GM21367 (cell line): ENCODE data around the gene GRAMD4.
"Not testable (repeated sequence)": the region's sequence is repeated elsewhere in the genome, so short reads cannot be mapped to it uniquely, and the experiment has no call there.

Experiments
- ATAC-seq: cut with Tn5 transposase; IDR thresholded peaks from one replicate; pipeline ENCODE4 v1.9.1; 2021; ENCODE audit not compliant: unreplicated experiment

Gene GRAMD4

DNA sequence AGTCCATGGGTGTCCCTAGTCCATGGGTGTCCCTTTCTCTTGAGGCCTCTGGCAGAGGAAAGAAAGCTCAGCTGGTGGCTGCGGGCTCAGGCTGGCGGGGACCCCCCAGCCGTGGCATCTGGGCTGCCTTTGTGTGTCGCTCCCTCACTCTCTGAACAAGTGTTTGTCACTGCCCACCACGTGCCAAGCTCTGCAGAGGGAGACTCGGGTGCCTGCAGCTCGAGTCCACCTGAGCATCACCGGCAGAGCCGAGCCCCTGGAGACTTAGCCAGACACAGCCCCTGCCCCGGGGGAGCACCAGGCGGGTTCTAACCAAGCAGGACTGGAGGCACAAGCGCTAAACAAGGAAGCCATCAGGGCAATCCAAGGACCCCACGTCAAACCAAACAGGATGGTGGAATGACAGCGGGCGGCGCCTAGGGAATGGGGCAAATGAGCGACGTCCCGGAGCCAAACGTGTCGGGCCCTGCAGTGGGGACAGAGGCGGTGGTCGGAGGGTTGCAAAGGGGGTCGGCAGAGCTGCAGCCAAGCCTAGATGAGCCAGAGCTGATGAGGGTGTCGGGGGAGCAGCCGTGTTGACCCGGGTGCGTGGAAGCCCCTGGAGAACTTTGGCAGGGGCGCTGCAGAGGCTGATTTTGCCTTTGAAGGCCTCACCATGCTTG is 2.1 kb upstream of the GRAMD4 start:
- ATAC-seq = no peak

DNA sequence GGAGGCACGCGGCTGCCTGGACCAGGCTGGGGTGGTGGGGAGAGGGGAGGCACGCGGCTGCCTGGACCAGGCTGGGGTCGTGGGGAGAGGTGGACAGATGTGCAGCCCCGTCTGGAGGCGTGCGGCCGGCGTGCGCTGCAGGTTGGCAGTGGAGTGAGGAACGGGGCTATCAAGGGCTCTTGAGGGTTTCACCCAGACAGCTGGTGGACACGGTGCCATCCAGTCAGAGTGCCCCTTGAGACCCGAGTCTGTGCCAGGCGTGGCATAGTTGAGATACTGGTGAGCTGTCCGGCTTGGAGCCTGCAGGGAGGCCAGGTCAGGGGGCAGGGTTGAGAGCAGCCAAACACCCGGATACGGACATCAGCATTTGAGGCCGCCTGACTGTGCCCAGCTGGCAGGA is 1.5 kb upstream of the GRAMD4 start:
- ATAC-seq = no peak

DNA sequence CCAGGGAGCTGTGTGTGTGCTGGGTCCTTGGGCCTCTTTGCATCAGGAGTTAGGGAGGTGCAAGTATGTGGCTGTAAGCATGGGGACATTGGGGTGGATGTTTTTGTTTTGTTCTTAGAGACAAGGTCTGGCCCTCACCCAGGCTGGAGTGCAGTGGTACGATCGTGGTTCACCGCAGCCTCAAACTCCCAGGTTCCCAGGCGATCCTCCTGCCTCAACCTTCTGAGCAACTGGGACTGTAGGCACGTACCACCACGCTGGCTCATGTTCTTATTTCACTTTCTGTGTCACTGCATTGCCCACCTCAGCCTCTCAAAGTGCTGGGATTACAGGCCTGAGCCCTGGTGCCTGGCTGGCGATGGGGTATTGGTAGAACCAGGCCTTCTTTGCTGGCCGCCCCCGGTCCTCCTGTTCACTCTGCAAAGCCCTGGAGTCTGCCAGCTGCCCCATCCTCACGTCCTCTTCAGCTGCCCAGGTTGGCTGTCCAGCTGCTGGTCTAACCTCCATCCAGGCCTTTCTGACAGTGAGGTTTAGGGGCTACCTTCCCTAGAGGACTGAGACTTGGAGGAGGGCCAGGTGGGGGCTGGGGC is 851 bp upstream of the GRAMD4 start:
- ATAC-seq = no peak

DNA sequence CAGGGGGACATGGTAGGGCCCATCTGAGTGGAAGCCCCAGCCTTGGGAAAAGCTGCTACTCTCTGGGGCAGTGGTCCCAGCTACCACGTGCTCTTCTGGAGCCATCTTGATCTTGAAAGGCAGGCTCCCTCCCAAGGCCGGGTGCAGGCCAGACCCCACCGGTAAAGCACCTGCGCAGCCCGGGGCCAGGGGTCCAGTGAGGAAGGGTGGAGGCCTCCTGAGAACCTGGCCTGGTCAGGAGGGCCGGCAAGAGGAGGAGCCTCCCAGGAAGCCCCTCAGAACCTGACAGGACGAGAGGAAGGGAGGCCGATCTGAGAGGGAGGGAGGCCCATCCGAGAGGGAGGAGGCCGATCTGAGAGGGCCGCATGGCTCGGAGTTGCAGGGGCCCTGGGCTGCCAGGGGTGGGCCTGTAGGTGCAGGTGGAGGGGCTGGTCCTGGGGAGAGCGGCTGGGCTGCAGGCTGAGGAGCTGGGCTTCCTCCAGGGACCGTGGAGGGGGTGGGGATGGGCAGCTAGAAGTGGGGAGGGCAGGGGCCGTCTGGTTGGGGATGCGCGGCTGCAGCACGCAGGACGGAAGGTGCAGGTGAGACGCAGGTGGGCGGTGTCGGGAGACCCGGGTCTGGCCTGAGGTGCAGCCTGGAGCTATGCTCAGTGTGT is 529 bp downstream of the GRAMD4 start:
- no peak for ATAC-seq

DNA sequence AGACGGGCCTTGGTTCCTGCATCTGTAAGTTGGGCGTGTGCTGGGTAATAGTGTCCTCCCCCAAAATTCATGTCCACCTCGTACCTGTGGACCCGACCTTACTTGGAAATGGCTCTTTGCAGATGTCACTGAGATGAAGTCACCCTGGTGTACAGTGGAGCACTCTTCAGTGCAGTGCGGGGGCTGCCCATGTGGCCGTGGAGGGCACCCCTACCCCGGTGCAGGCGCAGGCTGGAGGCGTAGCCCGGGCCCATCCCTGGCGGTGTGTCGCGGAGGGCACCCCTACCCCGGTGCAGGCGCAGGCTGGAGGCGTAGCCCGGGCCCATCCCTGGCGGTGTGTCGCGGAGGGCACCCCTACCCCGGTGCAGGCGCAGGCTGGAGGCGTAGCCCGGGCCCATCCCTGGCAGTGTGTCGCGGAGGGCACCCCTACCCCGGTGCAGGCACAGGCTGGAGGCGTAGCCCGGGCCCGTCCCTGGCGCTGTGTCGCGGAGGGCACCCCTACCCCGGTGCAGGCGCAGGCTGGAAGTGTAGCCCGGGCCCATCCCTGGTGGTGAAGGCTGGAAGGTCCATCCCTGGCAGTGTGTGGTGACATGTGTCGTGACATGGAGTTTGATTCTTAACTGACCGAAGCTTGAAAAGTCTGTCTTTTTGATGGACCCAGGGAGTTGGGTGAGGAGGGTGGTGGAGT is 1.2 kb downstream of the GRAMD4 start:
- ATAC-seq = not testable (repeated sequence)

DNA sequence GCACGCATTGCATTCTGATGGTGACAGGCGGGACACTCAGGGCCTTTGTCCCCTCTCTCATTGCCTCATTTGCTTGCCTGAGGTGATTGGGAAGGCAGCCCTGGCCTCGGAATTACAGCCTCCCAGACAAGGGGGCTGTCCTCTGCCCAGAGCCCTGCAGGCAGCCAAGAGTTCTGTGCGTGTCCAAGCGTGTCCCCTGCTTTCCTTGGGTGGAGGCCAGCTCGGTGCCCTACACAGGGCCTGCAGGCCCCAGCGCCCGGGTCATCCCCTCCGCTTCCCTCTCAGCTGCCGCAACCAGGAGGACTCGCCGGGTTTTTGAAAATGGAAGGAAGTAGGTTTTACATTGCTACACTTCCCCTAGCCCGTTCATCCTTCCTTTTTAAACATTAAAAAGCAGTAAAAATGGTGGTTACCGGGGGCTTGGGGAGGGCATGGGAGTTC is 1.9 kb downstream of the GRAMD4 start:
- ATAC-seq = no peak

DNA sequence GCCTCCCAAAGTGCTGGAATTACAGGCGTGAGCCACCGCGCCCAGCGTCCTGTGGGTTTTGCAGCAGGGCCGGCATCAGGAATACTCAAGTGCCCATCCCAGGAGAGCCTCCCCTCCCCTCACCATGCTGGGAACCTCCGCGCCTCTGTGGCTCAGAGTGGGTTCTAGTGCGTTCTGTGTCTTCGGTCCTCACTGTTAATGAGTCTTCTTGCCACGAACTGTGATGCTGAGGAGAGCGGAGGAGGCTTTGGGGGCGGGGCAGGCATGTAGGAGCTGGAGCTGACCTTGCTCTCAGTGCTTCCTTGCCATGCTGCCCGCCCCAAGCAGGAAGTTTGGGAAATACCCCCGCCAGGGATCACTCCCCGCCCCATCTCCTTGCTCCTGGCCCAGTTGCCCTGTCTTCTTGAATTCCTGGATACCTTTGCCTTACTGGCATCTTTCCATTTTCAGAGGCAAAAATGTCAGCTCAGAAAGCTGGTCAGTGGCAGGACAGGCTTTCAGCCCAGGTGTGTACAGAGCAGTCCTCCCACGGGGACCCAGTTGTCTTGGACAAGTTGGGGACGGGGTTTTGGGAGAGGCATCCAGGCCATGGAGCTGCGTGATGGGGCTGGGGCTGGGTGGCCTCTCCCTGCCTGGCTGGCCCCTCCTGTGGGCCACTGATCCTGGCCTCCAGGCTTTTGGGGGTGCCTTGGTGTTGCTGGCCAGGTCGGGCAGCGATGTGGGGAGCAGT is 5.1 kb downstream of the GRAMD4 start:
- no peak for ATAC-seq

DNA sequence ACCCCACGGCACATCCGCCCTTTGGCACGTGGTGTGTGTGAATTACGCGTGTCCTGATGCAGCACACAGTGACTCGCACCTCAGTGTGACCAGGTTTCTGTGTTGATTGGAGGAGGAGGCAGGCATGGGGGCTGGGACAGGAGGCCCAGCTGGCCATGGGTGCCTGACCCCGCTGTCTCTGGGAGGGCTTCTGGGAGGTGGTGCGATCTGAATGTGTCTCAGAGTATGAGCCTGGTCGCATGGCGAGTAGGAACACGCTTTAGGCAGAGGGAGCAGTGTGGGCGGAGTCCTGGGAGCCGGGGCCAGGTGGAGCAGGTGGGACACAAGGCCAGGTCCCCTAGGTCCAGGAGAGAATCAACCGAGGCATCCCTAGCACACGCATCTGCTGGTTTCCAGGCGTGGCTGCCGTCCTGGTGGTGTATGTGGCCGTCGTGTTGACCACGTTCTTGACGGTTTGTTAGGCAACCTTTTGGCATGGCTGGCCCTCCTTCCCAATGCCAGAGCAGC is 5.7 kb downstream of the GRAMD4 start:
- no peak for ATAC-seq

DNA sequence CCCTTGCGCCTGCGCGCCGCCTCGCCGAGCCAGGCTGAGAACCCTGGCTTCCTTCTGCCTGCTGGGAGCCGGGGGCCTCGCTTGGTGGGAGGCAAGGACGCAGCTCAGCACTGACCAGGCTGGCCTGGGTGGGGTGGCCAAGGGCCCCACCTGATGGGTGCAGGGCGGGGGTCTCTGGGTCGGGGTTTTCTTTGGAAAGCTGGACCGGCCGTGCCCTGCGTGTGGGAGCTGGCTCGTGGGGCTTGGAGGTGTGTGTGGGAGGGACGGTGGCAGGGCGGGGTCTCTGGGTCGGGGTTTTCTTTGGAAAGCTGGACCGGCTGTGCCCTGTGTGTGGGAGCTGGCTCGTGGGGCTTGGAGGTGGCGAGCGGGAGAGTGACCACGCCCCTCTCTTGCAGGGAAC is 6.2 kb downstream of the GRAMD4 start:
- ATAC-seq = no peak

DNA sequence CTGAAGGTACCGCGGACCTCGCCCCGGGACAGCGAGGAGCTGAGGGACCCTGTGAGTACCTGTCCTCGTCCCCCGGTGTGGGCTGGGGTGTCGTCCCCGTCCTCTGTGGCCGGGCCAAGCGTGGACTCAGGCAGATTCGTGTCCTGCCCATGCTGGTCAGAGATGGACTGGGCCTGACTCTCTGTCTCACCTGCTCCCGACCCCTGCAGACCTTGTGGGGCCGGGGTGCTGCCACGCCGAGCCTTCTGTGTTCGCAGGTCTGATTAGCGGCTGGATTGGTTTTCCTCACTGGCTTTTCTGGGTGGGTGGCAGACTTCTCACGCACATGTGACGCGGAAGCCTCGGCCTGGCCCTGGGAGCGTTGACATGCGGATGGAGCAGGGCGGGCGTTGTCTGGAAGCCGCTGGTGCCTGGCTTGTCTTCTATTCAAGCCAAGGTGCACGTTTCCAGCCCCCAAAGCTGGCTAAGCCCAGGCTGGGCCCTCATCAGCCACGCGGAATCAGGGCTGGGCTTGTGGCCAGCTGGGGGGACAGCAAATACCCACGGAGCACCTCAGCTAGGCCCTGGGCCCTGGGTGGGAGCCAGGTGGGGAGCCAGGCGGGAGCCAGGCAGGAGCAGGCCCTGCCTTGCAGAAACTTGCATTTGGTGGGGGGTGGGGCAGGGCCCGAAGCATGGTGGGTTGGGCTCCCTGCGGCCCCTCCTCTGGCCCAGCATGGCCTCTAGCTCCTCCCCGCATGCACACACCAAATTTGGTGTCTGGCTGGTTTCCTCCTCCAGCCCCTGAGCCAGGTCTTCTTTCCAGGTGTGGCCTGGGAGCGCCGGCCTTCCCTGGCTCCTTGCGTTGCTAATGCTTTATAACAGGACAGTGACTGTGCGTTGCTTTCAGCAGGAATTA is 7.0 kb downstream of the GRAMD4 start:
- no peak for ATAC-seq

DNA sequence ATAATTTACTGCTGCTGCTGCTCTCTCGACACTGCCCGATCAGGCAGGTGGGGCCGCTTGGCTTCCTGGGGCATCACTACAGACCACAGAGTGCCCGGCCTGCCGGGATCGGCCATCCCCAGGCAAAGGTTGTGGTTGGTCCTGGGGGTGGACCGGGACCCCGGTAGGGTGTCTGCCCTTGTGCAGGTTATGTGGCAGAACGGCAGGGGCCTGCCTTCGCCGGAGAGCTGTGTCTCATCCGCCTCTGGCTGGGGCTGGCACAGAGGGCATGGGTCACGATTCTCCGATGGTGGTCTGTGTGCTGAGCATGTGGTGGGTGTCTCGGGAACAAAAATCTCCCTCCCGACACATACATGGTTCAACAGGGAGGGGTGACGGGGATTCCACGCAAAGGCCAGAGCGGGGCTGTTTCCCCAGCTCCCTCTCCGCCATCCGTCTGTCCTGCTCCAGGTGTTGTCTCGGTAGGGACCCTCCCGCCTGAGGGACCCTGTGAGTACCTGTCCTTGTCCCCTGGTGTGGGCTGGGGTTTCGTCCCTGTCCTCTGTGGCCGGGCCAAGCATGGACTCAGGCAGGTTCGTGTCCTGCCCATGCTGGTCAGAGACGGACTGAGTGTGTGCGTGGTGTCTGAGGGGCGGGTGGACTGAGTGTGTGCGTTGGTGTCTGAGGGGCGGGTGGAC is 7.8 kb downstream of the GRAMD4 start:
- no peak for ATAC-seq

DNA sequence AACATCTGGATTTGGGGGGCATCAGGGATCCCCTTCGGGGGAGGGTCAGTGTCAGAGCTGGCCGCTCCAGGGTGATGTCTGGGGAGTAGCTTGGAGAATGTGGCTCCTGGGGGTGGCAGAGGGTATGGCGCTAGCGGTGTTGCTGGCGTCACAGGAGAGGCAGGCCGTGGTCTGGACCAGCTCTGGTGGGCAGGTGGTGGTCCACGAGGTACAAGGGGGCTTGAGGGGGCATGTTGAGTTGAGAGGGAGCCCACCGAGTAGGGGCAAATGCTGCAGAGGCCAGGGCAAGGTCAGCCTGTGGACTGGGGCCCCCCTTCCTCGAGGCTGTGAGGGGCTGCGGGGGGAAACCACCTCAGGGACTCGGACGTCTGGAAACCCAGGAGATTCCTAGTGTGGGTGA is 8.6 kb downstream of the GRAMD4 start:
- ATAC-seq = no peak

DNA sequence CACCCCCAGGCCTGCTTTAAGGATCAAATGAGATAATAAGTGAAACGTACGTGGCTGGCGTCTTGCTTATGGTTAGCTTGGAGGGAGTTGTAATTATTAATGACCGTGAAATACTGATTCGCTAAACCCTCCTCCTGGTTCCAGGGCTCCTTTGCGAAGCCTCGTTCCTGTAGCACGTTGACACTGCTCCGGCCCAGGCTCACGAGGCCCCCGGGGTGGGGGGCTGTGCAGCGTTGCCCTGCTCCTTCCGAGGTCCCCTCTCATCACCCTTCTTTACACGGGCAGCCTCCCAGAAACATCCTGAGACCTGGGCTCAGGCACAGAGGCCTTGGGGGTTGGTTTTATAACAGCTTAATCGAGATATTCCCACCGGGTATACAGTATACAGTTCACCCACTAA is 9.1 kb downstream of the GRAMD4 start:
- no peak for ATAC-seq

DNA sequence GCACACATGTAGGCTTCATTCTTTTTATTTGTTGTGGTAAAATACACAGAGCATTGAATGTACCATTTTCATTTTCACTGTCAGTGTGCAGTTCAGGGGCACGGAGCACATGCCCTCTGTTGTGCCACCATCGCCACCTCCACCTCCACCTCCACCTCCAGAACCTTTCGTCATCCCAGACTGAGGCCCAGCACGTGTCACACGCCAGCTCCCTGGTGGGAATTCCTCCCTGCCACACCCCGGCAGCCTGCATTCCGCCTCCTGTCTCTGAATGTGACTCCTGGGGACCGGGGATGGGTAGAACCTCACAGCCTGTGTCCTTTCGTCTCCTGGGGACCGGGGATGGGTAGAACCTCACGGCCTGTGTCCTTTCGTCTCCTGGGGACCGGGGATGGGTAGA is 10.9 kb downstream of the GRAMD4 start:
- no peak for ATAC-seq

DNA sequence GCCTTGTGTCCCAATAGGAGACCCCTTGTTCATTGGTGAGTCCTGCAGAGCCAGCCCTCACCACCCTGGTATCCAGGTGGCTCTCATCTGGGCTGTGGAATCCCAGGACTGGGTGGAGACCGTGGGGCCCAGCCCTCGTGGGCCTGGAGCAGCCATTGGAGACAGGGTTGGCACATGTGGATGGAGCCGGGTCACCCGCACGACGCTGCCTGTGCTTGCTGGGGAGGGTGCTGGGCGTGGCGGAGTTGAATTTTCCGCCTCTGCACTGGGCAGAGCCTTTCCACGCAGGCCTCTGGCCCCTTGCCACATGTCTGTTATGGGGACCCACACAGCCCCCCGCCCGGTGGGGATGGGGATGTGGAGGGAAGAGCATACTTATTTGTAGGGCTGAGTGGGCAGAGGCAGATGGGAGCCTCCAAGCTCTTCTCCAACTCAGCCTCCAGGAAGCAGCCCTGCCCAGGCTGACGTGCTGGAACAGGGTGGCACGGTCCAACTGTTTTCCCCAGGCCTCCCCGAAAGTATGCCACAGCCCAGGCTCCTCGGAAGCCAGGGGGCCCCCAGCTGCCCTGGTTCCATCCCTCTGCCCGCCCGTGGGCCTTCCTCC is 12.6 kb downstream of the GRAMD4 start:
- ATAC-seq = no peak

DNA sequence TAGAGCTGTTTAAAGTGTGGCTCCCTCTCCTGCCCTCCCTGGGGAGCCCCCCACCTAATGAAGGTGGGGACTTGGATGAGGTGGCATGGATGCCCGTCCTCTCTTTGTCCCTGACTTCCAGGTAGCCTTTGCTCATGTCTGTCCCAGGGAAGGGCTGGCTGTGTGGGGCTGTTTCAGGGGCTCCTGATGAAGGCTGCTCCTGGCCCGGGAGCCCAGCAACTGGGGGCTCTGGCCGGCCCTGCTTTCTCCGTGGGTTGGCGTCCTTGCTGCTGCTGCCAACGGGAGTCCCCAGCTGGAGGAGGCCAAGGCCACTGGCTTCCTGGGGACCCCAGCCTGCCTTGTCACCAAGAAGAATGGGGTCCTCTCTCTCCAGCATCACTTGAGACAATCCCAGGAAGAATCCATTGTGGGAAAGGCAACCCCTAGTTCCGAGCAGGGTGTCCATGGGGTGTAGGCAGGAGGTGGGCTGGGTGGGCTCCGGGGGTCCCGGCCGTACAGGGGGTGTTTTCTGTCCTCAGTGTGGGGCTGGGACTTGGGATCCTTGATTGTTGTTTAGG is 13.2 kb downstream of the GRAMD4 start:
- no peak for ATAC-seq

DNA sequence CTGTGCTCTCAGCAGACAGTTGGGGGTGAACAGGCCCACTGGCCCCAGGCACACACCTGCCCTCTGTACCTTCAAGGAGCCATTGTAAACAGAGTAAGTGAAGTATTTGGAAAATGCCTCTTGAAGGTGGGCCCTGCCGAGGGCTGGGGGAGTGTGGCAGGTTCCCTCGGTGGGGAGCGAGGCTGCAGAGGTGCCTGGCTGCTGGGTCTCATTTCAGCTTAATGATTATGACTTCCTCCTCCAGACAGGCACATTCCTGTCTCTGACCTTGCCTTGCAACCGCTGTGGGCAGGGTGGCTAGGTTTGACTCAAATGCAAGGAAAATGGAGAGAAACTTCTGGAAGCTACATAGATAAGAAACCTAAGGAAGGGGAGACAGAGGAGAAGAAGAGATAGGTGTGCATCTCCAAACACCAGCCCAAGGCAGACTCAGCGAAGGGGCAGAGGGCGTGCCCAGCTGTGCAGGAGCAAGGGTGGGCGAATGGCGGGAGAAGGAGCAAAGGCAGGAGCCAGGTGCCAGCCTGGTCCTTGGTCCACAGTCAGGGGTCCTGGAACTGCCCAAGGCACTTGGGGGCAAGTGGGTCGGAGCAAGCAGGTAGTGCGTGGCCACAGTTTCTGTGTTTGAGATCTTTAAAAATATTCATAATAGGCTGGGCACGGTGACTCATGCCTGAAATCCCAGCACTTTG is 14.0 kb downstream of the GRAMD4 start:
- ATAC-seq = no peak

DNA sequence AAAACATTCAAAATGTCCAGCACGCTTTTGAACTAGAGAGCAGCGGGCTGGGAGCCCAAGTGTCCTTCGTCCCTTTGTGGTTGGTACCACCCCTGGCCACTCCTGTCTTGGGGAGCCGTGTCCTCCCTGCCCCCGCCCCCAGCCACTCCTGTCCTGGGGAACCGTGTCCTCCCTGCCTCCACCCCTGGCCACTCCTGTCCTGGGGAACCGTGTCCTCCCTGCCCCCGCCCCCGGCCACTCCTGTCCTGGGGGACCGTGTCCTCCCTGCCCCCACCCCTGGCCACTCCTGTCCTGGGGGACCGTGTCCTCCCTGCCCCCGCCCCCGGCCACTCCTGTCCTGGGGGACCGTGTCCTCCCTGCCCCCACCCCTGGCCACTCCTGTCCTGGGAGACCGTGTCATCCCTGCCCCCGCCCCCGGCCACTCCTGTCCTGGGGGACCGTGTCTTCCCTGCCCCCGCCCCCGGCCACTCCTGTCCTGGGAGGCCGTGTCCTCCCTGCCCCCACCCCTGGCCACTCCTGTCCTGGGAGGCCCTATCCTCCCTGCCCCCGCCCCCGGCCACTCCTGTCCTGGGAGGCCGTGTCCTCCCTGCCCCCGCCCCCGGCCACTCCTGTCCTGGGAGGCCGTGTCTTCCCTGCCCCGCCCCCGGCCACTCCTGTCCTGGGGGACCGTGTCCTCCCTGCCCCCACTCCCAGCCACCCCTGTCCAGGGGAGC is 14.9 kb downstream of the GRAMD4 start:
- not testable (repeated sequence) for ATAC-seq
